AG10803 (cell line): ENCODE results near the gene MRI1.
A peak's percentile ranks its signal among the peaks of the same experiment; 100 is the strongest.
"Not testable (repeated sequence)": the region's sequence is repeated elsewhere in the genome, so short reads cannot be mapped to it uniquely, and the experiment has no call there.

ENCODE experiments used
- DNase-seq: peaks from one replicate; pipeline ENCODE4 v3.0.0; 2010; ENCODE audit warnings: low read depth
- H3K4me3 ChIP-seq: 2 replicates; pipeline ENCODE4 v1.5.1; 2011; ENCODE audit warnings: mild to moderate bottlenecking, low read length, control low read depth
- TF ChIP-seq, protein P1 (sequence below): conservative IDR thresholded peaks from 2 replicates; pipeline ENCODE4 v1.5.1; 2011; ENCODE audit warnings: mild to moderate bottlenecking, low read length, control low read depth, inconsistent platforms

Gene MRI1

DNA sequence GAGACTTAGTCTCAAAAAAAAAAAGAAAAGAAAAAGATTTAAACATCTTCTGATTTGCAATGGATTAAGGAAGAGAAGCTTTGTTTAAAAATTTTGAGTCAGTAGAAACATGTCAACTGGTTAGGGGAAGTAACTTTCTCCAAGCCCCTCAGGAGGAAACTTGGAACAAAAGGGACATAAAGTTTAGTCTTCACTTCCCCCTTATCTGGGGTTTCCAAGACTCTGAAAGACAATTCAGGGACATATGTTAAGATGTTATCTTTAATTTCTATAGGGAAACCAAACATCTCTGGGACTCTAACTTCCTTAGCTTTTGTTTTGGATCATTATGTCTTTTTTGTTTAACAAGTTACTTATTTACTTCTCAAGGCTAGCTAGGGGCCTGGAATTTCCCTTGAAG is 20.1 kb upstream of the MRI1 start:
- H3K4me3 ChIP-seq, result no peak overlapping the region
- TF ChIP-seq, protein P1, sequence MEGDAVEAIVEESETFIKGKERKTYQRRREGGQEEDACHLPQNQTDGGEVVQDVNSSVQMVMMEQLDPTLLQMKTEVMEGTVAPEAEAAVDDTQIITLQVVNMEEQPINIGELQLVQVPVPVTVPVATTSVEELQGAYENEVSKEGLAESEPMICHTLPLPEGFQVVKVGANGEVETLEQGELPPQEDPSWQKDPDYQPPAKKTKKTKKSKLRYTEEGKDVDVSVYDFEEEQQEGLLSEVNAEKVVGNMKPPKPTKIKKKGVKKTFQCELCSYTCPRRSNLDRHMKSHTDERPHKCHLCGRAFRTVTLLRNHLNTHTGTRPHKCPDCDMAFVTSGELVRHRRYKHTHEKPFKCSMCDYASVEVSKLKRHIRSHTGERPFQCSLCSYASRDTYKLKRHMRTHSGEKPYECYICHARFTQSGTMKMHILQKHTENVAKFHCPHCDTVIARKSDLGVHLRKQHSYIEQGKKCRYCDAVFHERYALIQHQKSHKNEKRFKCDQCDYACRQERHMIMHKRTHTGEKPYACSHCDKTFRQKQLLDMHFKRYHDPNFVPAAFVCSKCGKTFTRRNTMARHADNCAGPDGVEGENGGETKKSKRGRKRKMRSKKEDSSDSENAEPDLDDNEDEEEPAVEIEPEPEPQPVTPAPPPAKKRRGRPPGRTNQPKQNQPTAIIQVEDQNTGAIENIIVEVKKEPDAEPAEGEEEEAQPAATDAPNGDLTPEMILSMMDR, result no peak
- no peak for DNase-seq

DNA sequence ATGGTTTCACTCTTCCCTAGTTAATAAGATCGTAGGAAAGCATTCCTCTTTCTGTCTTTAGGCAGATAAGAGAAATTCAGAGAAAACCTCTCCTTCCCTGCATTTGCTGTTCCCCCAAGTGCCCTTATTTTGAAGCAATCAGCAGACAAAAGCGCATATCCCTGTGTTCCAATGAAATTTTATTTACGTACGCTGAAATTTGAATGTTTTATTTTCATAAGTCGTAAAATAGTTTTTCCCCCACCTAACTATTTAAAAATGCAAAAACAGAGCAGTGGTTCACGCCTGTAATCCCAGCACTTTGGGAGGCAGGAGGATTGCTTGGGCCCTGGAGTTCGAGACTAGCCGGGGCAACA is 17.2 kb upstream of the MRI1 start:
- no peak for DNase-seq
- H3K4me3 ChIP-seq, result peak overlapping the region; percentile 78
- TF ChIP-seq, protein P1, result no peak

DNA sequence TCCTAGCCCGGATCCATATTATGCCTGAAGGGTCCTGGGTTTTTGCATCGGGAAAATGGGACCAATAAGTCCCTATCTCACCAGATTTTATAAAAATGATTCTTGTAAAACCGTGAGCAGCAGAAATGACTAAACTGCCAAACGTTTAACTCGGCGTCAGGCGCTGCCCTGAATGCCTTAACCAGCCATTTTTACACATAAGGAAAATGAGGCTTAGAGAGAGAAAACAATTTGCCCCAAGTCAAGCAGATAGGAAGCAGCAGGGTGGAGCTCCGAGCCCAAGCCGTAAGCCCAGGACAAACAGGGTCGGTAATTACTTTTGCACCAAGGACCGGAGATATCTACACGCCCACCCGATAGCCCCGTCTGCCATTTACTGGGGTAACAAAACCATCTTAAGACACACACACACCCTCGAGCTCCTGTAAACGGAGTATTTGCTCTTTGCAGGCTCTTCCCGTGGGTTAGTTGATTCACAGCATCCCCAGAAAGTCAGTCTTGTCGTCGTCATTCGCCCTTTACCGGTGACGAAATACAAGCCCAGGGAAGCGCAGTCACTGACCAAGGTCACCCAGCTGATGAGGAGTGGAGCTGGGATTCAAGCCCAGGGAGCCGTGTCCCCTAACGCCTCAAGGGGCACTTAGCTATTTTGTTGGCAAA is 16.0 kb upstream of the MRI1 start:
- H3K4me3 ChIP-seq, result peak overlapping the region; percentile 78
- TF ChIP-seq, protein P1, result no peak
- DNase-seq, result peak; percentile 36

DNA sequence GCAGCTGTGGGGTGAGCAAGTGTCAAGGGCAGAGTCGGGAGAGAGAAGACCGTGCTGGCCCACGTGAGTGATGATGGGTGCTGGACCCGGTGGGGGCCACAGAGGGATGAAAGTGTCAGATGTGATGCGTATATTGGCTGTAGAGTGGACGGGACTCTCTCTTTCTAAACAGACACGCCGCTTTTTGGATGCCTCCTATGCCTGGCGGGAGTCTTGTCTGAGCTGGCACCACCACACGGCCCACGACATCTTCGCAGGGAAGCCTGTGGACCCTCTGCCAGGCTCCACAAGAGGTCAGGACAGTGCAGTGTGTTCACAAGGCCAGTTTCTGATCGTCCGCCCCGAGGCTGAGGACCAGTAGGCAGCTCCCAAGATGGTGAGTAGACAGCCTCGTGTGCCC is 12.9 kb upstream of the MRI1 start:
- DNase-seq, result no peak
- TF ChIP-seq, protein P1, result no peak
- no peak overlapping the region for H3K4me3 ChIP-seq

DNA sequence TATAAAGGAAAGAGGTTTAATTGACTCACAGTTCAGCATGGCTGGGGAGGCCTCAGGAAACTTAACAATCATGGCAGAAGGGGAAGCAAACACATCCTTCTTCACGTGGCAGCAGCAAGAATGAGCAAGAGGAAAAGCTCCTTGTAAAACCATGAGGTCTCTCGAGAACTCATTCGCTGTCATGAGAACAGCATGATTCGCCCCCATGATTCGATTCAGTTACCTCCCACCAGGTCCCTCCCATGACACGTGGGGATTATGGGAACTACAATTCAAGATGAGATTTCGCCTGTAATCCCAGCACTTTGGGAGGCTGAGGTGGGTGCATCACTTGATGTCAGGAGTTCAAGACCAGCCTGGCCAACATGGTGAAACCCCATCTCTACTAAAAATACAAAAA is 10.7 kb upstream of the MRI1 start:
- not testable (repeated sequence) for H3K4me3 ChIP-seq, DNase-seq

DNA sequence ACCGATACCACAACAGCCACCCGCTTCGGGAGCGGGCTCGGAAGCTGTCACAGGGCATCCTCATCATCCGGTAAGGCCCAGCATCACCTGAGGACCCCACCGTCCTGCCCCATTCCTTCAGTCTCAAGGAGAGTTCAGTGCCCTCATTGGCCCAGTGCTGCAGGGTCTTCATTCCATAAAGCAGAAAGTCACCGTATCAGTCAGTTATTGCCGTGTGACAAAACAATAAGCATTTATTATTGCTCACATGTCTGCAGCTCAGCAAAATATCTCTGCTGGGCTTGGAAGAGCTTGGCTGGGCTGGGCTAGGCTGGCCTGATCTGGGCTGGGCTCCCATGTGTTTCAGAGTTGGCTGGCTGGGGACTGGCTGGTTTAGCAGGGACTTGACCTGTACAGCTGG is 8.1 kb upstream of the MRI1 start:
- DNase-seq, result no peak
- TF ChIP-seq, protein P1, result no peak
- H3K4me3 ChIP-seq, result no peak overlapping the region

DNA sequence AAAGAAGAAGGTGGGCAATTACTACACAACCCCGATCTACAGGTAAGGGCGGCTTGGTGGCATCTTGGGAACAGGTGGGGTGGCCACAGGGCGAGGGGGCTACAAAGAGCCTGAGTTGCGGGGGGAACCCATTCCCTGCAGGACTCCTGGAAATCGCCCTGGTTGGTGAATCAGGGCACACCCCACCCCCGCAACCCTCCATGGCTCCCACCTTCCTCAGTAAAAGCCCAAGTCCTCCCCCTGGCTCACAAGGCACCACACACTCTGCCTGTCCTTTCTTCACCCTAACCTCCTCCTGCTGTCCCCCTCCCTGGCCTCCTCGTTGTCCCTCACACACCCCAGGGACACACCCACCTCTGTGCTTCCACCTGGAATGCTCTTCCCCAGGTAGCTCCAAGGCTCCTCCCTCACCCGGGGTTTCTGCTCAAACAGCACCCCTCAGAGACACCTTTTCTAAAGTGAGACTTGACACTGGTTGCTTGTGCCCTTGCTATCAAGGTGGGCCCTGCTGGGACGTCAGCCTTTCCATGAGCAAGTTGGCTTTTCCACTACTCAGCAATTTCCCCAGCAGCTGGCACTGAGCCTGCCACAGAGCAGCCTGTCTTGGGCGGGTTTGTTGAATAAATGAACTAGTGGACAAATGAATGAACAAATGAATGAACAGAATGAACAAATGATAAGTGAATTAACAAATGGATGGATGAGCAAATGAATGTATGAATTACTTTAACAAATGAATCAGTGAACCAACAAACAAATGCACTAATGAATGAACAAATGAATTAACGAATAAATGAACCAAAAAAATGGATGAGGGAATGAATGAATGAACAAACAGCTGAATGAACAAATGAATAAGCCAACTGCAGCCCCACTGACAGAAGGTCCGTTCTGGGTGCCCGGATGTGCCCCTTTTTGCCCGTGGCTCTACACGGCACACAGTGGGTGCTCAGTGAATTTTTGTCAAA is 6.2 kb upstream of the MRI1 start:
- TF ChIP-seq, protein P1, result no peak
- DNase-seq, result no peak
- H3K4me3 ChIP-seq, result no peak overlapping the region
